ENCODE results near the gene MAPK8IP3.

Gene MAPK8IP3

GRCh38 chr16:1763521-1764511, 57.8 kb downstream of the MAPK8IP3 start:
- DNase-seq: peak; percentile 47

GRCh38 chr16:1764971-1765370, 59.0 kb downstream of the MAPK8IP3 start:
- DNase-seq: no peak

DNA sequence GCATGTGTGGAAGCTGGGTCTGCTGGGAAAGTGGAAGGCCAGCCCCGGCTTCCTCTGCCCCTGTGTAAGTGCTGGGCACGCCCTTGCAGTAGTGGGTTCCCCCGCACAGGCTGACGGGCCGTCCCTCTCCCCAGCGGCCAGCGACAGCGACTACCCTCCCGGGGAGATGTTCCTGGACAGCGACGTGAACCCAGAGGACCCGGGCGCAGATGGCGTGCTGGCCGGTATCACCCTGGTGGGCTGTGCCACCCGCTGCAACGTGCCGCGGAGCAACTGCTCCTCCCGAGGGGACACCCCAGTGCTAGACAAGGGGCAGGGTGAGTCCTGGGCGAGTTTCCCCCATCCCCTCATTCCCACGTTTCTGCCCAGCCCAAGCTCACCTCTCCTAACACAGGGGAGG, 59.8 kb downstream of the MAPK8IP3 start:
- no peak for DNase-seq

DNA sequence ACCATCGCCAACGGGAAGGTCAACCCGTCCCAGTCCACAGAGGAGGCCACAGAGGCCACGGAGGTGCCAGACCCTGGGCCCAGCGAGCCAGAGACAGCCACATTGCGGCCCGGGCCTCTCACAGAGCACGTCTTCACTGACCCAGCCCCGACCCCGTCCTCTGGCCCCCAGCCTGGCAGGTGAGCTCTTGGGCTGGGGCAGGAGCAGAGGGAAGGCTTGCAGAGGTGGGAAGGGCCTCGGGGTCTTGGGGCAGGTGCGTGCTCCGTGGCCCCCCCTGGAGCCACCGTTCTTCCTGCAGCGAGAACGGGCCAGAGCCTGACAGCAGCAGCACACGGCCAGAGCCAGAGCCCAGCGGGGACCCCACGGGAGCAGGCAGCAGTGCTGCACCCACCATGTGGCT, 60.2 kb downstream of the MAPK8IP3 start:
- no peak for DNase-seq

DNA sequence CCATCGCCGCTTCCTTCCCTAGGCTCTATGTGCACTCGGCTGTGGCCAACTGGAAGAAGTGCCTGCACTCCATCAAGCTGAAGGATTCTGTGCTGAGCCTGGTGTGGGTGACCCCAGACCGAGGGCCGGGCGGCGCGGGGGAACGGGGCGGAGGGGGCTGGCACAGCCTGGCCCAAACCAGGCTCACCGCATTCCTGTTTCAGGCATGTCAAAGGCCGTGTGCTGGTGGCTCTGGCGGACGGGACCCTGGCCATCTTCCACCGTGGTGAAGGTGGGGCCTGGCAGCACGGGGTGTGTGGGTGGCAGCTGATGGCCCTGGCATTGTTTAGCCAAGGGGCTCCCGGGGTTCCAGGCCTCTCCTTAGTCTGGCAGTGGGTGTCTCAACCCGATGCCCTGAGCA, 60.7 kb downstream of the MAPK8IP3 start:
- no peak for DNase-seq

DNA sequence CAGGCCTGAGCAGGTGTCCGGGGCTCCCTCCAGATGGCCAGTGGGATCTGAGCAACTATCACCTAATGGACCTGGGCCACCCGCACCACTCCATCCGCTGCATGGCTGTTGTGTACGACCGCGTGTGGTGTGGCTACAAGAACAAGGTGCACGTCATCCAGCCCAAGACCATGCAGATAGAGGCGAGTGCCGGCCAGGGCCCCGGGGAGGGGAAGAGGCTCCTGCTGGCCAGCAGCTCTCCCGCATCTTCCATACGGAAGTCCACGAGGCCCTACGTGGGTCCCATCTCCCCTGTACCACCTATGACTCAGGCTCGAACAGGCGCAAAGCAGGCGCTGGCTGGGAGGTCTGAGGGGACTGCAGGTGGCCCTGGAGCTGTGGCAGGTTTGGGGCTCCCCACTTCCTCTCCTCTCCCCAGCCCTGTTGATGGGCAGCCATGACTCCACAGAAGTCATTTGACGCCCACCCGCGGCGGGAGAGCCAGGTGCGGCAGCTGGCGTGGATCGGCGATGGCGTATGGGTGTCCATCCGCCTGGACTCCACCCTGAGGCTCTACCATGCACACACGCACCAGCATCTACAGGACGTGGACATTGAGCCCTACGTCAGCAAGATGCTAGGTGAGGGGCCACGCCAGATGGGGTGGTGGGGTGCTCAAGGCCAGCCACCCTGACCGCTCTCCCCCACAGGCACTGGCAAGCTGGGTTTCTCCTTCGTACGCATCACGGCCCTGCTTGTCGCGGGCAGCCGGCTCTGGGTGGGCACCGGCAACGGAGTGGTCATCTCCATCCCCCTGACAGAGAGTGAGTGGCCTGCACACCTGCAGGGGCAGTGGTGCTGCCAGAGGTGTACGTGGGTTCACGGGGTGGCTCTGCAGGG, 61.4 kb downstream of the MAPK8IP3 start:
- DNase-seq: no peak

- DNase-seq: no peak
Observed at GRCh38 chr16:1768061-1768766, 62.2 kb downstream of the MAPK8IP3 start.

GRCh38 chr16:1768767-1769401, 62.9 kb downstream of the MAPK8IP3 start:
- DNase-seq: no peak

GRCh38 chr16:1769402-1770300, 63.7 kb downstream of the MAPK8IP3 start:
- DNase-seq: no peak

DNA sequence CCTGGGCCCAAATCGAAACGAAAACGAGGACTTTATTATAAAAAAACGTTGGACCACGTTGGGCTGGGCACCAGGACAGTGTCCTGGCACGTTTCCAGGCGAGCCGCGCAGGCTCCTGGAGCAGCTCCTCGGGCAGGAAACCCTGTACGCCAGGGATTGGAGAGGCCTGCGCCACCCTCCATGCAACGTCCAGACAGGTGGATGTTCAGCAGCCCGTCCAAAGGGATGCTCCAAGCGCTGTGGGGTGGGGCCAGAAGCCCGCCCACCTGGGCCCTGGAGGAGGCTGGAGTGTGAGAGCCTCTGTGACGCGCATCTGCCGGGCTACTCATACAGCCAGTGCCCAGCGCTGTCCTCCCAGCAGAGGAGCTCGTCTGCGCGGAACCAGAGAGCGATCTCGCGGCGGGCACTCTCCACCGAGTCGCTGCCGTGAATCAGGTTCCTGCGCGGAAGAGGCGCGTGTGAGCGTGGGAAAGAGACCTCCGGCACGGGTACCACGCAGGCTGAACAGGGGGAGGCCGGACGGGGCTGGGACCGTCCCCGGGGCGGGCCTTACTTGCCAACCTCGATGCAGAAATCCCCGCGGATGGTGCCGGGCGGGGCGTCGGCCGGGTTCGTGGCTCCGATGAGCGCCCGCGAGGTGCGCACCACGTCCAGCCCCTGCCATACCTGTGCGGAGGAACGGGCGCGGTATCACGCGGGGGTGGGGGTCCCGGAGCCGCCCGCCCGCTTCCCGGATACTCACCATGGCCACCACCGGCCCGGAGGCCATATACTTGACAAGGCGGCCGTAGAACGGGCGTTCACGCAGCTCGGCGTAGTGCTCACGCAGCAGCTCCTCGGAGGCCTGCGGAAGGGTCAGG, 64.6 kb downstream of the MAPK8IP3 start:
- DNase-seq: peak; percentile 47

DNA sequence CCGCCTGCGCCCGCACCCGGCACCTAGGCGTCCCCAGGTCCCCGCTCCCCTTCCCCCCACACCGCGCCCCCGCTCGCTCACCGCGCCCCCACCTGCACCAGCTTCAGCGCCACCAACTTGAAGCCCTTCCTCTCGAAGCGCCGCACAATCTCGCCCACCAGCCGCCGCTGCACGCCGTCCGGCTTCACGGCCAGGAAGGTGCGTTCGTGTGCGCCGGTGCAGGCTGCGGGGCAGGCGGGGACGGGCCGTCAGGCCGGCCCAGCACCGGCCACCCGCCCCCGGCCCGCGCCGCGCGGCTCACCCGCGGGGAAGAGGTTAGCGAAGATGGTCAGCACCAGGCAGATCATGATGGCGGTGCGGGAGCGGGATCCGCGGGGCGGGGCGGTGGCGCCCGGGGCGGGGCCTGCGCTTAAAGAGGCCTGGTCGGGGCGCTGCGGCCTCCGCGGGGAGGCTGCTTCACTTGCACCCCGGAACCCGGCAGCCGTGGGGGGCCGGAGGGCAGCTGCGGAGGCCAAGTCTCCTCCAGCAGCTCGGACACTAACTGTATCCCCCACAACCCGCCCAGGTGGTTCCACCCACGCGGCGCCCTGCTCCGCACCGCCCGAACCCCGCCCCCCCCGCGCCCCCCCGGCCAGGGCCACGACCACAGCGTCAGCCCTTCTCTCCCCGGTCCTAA, 65.3 kb downstream of the MAPK8IP3 start, which contains the start of gene NME3:
TSS of gene NME3 (minus strand) at position 356 of the 676 bp plus-strand sequence. CDS start at position 347, 9 bp downstream.
- DNase-seq: peak; percentile 56

- DNase-seq: no peak
Observed at GRCh38 chr16:1771864-1772361, 65.9 kb downstream of the MAPK8IP3 start.

DNA sequence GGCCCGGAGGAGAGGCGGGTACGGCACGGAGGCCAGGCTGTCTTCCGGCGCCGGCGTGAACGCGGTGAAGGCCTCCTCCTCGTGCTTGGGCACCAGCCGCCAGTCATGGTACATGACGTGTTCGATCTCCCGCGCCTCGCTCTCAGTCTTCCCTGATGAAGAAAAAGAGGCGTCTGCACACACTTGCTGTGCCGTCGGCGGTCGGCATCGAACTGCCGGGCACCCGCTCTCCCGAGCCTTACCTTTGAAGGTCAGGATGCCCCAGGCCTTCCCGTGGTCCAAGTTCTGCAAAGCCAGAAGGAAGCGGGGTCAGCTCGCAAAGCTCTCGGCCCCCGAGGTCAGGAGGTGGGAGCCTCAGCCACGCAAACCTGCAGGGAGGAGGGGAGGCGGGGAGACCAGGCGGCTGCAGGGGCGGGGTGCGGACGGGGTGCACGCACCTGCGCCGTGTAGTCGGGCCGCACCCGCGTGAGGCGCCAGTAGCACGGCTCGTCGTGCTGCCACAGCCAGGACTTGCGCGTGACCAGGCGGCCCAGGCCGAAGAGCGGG, 66.4 kb downstream of the MAPK8IP3 start, which contains the start of gene EME2:
TSS of gene EME2 (plus strand) at position 449 of the 546 bp plus-strand sequence. CDS start 418 bp downstream, outside the sequence.
- no peak for DNase-seq

DNA sequence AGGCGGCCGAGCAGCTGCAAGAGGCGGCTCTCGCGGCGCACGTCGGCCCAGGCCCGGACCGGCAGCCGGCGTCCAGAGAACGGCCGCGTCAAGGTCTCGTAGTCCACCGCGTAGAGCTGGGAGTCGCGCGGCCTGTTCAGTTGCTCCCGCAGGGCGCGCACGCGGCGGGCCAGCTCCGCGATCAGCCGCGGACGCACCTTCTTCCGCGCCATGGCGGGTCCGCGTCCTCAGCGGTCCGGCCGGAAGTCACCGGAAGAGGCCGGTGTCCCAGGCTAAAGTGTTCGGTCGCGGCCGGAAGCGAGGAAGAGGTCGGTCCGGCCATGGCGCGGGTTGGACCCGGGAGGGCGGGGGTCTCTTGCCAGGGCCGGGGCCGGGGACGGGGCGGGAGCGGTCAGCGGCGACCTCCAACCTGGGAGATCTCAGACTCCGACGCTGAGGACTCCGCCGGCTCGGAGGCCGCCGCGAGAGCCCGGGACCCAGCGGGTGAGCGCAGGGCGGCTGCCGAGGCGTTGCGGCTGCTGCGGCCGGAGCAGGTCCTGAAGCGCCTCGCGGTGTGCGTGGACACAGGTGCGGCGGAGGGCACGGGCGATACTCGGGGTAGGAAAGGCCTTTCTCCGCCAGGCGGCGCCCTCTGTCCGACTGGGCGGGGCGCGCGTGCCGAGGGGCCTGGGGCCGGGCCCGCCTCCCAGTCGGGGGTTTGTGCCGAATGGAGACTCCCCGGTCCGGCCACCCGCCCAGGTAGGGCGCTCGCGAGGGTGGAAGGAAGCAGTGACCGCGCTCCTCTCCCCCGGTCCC, 67.1 kb downstream of the MAPK8IP3 start, which contains the start of gene MRPS34:
TSS of gene MRPS34 (minus strand) at position 227 of the 795 bp plus-strand sequence. CDS start at position 212, 15 bp downstream.
- DNase-seq: peak; percentile 84

- DNase-seq: no peak
Observed at GRCh38 chr16:1773703-1774447, 67.9 kb downstream of the MAPK8IP3 start.

DNA sequence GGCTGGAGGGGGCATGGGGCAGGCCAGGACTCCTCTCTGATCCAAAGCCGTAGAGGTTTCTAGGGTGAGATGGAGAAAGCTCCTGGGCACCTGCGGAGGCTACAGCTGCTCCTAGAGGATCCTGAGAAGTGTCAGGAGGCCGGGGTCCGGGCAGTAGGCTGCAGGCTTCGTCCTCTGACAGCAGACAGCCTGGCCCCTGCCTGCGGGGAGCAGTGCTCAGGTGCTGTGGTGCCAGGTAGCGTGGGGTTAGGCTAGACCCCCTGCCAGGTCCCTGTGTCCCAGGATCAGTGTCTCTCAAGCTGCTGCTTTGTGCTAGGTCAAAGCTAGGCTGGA, 68.4 kb downstream of the MAPK8IP3 start:
- DNase-seq: no peak
